ENCODE results near the gene HOATZ. TPM values are rescaled to one million over a fixed set of nuclear protein-coding genes. Genes with fewer than 3 reads are reported as not detected.

Gene HOATZ
- total RNA-seq, 1 experiment from 2014 or later: not detected

DNA sequence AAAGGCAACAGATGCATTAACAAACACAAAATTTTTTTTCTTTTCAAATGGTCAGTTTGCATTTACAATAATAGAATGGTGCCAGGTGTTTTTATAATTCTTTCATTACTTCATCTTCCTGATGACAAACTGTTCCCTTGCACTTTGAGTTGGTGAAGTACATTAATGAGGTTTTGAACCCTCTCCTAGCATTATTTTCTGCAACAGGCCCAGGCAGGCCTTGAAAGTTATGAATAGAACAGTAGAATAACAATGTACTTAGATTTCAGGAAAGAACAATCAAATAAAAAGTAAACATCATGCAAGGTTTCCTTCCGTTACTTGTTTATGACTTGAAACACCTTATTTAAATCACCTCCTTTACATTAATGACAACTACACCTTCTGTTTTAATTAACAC, 12.0 kb upstream of the HOATZ start:
- Histone ChIP-seq H3K79me2 (ENCODE audit: low read length) (no peaks in the 10 kb centered on the region), H3K4me1 (ENCODE audit: insufficient read depth, low read length) (no peaks in the 10 kb centered on the region), H4K20me1 (ENCODE audit: low read length) (no peaks in the 10 kb centered on the region), H3K9ac (ENCODE audit: low read length) (no peak overlapping the region), H3K27ac (ENCODE audit: low read length) (no peak overlapping the region), H3K27me3 (ENCODE audit: low read length) (no peaks in the 10 kb centered on the region), H3K9me2 (replicated peaks; ENCODE audit: low read length) (no peaks in the 10 kb centered on the region), H2AFZ (ENCODE audit: low read length) (no peak overlapping the region), H3K4me2 (ENCODE audit: low read length) (no peak overlapping the region), H3K4me3 (ENCODE audit: low read length) (no peak overlapping the region), H3K9me3 (ENCODE audit: low read length) (no peaks in the 10 kb centered on the region), H3F3A (ENCODE audit: low read length, unreplicated experiment) (no peaks in the 10 kb centered on the region), H3K36me3 (ENCODE audit: low read depth, low read length) (no peaks in the 10 kb centered on the region)
- ChIA-PET POLR2A (ENCODE audit: unreplicated experiment) (no interaction called here), CTCF (no interaction called here)
- ATAC-seq (no peak), DNase-seq (no peak)
- TF ChIP-seq EZH2 (IDR thresholded peaks at IDR 0.05; ENCODE audit: low read length, unreplicated experiment) (no peak), EZH2phosphoT487 (IDR thresholded peaks at IDR 0.05; ENCODE audit: borderline replicate concordance, low read length) (no peak)
- TF ChIP-seq, protein P1, sequence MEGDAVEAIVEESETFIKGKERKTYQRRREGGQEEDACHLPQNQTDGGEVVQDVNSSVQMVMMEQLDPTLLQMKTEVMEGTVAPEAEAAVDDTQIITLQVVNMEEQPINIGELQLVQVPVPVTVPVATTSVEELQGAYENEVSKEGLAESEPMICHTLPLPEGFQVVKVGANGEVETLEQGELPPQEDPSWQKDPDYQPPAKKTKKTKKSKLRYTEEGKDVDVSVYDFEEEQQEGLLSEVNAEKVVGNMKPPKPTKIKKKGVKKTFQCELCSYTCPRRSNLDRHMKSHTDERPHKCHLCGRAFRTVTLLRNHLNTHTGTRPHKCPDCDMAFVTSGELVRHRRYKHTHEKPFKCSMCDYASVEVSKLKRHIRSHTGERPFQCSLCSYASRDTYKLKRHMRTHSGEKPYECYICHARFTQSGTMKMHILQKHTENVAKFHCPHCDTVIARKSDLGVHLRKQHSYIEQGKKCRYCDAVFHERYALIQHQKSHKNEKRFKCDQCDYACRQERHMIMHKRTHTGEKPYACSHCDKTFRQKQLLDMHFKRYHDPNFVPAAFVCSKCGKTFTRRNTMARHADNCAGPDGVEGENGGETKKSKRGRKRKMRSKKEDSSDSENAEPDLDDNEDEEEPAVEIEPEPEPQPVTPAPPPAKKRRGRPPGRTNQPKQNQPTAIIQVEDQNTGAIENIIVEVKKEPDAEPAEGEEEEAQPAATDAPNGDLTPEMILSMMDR (conservative IDR thresholded peaks at IDR 0.05; ENCODE audit: low read depth, low read length): no peak
- no TSS peak for BruUV-seq (replicated peaks)
- intact Hi-C loops (cut with micrococcal nuclease): no loop called here

DNA sequence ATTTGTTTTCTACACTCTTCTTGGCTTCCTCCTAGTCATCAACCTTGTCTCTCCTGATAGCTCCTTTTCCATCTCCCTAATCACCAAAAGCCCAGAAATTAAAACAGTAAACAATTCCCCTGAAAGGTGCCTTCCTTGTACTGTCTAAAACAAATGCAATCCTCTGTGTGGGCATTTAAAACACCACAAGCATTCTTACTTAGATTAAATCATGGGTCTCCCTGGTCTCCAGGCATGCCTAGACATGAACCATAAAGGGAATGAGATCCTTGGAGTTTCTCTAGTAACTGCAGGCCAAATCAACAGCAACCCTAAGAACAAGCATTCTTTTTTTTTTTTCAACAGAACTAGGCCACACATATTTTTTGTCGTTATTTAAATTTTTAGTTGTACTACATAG, 4.3 kb upstream of the HOATZ start:
- no peak for ATAC-seq
- BruUV-seq (replicated peaks): no TSS peak
- H3K27ac ChIP-seq (ENCODE audit: low read length): no peak overlapping the region

More for the DNA sequence above, 4.3 kb upstream of the HOATZ start:
- CTCF ChIA-PET: no interaction called here
- Histone ChIP-seq H3K9ac (ENCODE audit: low read length) (no peak overlapping the region), H3K36me3 (ENCODE audit: low read depth, low read length) (no peaks in the 10 kb centered on the region), H3K27me3 (ENCODE audit: low read length) (no peaks in the 10 kb centered on the region), H3K79me2 (ENCODE audit: low read length) (no peaks in the 10 kb centered on the region), H4K20me1 (ENCODE audit: low read length) (no peaks in the 10 kb centered on the region), H3K4me3 (ENCODE audit: low read length) (no peak overlapping the region), H3F3A (ENCODE audit: low read length, unreplicated experiment) (no peaks in the 10 kb centered on the region), H3K4me2 (ENCODE audit: low read length) (no peak overlapping the region), H3K9me3 (ENCODE audit: low read length) (no peaks in the 10 kb centered on the region), H2AFZ (ENCODE audit: low read length) (no peak overlapping the region), H3K4me1 (ENCODE audit: insufficient read depth, low read length) (no peaks in the 10 kb centered on the region), H3K9me2 (replicated peaks; ENCODE audit: low read length) (0 out of 2 replicates have a peak, but pooled peaks cover 2% of the 10 kb centered on the region)
- POLR2A ChIA-PET (ENCODE audit: unreplicated experiment): no interaction called here
- DNase-seq: no peak
- intact Hi-C loops (cut with micrococcal nuclease): no loop called here
- TF ChIP-seq EZH2 (IDR thresholded peaks at IDR 0.05; ENCODE audit: low read length, unreplicated experiment) (no peak), EZH2phosphoT487 (IDR thresholded peaks at IDR 0.05; ENCODE audit: borderline replicate concordance, low read length) (no peak)
- TF ChIP-seq, protein P1 (conservative IDR thresholded peaks at IDR 0.05; ENCODE audit: low read depth, low read length): no peak

Data from PC-3 (cell line).